Lung (tissue), 12 donors: ENCODE data around the gene SNAP91. TPM values are rescaled to one million over a fixed set of nuclear protein-coding genes. Genes with fewer than 3 reads are reported as not detected.

Source experiments
- ATAC-seq: fragments of 200-7000 bp; cut with Tn5 transposase; one replicate; pipeline ENCODE4 v1.9.1; 2020; ENCODE audit warnings: moderate number of reproducible peaks; ENCODE audit not compliant: insufficient read depth, low FRiP score
- DNase-seq, 3 donors: peaks; one replicate each; pipeline ENCODE4 v3.0.0-alpha.2; 2013 to 2017
- H3K27ac ChIP-seq, 2 donors: one replicate each; pipeline ENCODE4 v1.5.1; 2013; ENCODE audit warnings: mild to moderate bottlenecking in 2 of 2, moderate library complexity in 2 of 2, control low read depth in 1 of 2, inconsistent platforms in 1 of 2, low read depth in 1 of 2, low read length in 1 of 2
- H3K27me3 ChIP-seq, 3 donors: one replicate each; pipeline ENCODE4 v1.5.1; 2013; ENCODE audit warnings: low read length in 2 of 3; ENCODE audit not compliant: control insufficient read depth in 3 of 3, insufficient read depth in 3 of 3
- H3K36me3 ChIP-seq, 4 donors: one replicate each; pipeline ENCODE4 v1.5.1; 2013; ENCODE audit warnings: low read length in 4 of 4, mild to moderate bottlenecking in 1 of 4, moderate library complexity in 1 of 4; ENCODE audit not compliant: control insufficient read depth in 4 of 4, insufficient read depth in 4 of 4
- H3K4me1 ChIP-seq, 5 donors: one replicate each; pipeline ENCODE4 v1.5.1; 2013; ENCODE audit warnings: low read length in 5 of 5, mild to moderate bottlenecking in 2 of 5, moderate library complexity in 1 of 5; ENCODE audit not compliant: control insufficient read depth in 5 of 5, insufficient read depth in 5 of 5
- H3K4me3 ChIP-seq: one replicate; pipeline ENCODE4 v1.5.1; 2013; ENCODE audit warnings: mild to moderate bottlenecking, control low read depth, moderate library complexity
- H3K9ac ChIP-seq, 2 donors: one replicate each; pipeline ENCODE4 v1.5.1; 2013; ENCODE audit warnings: low read length in 2 of 2, control low read depth in 1 of 2; ENCODE audit not compliant: insufficient read depth in 1 of 2
- H3K9me3 ChIP-seq, 4 donors: one replicate each; pipeline ENCODE4 v1.5.1; 2013; ENCODE audit warnings: low read length in 3 of 4, mild to moderate bottlenecking in 1 of 4, moderate library complexity in 1 of 4; ENCODE audit not compliant: control insufficient read depth in 4 of 4, insufficient read depth in 3 of 4
- WGBS, 2 donors: extraction: QIAGEN DNeasy Blood & Tissue Kit; methylation state at CpG; one replicate each; pipeline ENCODE4 v1.1.7; 2013; 5-methylcytosine and 5-hydroxymethylcytosine counted together
- polyA plus RNA-seq, 2 donors: library from polyadenylated mRNA; stranded (reverse); fragments of 200-250 nt; gene quantifications; one replicate each; pipeline ENCODE4 v1.2.1, GENCODE V29; 2013
- total RNA-seq, 2 donors: library from RNA; depleted of rRNA in 1 of 2; stranded (reverse); fragments of >200 nt in 1 of 2; gene quantifications; one replicate each; pipeline ENCODE4 v1.2.1, GENCODE V29; 2014 to 2021
- TF ChIP-seq, protein P1 (sequence below): IDR thresholded peaks from 2 replicates; pipeline ENCODE4 v1.5.1; 2012; ENCODE audit warnings: mild to moderate bottlenecking; ENCODE audit errors: control extremely low read depth, extremely low read depth
- donor health status: control.
- donor health status: control.
- donor health status: Bipolar disorder and iron deficiency.
- donor health status: healthy.
- donor health status: DM: yes; HTN: yes; CAD: no.

The SNAP91 gene
- total and polyA plus RNA-seq, 4 donors: 0.02 to 2.9 TPM; not detected in 2

DNA sequence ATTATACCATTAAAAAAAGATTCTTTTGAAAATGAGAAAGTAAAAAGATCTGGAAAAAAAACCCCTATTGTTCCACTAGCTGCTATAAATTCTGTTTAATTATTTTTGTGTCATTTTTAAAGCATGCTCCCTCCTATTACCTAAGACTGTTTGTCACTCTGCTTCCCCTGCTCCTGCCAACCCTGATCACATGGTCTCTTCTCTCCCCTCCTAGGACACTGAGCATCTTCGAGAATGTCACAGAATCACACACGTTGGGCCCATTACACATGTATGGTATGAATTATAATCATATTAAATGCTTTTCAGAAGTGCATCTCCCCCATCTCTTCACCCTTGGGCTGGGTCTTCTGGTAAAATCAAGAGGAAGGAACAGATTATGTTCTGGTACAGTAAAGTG is 6.2 kb downstream of the SNAP91 start:
- TF ChIP-seq, protein P1, sequence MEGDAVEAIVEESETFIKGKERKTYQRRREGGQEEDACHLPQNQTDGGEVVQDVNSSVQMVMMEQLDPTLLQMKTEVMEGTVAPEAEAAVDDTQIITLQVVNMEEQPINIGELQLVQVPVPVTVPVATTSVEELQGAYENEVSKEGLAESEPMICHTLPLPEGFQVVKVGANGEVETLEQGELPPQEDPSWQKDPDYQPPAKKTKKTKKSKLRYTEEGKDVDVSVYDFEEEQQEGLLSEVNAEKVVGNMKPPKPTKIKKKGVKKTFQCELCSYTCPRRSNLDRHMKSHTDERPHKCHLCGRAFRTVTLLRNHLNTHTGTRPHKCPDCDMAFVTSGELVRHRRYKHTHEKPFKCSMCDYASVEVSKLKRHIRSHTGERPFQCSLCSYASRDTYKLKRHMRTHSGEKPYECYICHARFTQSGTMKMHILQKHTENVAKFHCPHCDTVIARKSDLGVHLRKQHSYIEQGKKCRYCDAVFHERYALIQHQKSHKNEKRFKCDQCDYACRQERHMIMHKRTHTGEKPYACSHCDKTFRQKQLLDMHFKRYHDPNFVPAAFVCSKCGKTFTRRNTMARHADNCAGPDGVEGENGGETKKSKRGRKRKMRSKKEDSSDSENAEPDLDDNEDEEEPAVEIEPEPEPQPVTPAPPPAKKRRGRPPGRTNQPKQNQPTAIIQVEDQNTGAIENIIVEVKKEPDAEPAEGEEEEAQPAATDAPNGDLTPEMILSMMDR: no peak
- Histone ChIP-seq H3K27me3 (peaks cover 3 to 28% (median 23%) of the 10 kb centered on the region in 3 donors), H3K27ac (no peak overlapping the region), H3K9ac (no peak overlapping the region), H3K9me3 (peaks cover 0 to 3% (median 0%) of the 10 kb centered on the region in 4 donors), H3K4me3 (no peak overlapping the region), H3K4me1 (peaks cover 0 to 2% (median 0%) of the 10 kb centered on the region in 5 donors), H3K36me3 (no peaks in the 10 kb centered on the region)
- no peak for DNase-seq
- 57 to 65% methylated on average over 2 of the region's 2 CpGs for WGBS, 2 donors
- no peak for ATAC-seq

DNA sequence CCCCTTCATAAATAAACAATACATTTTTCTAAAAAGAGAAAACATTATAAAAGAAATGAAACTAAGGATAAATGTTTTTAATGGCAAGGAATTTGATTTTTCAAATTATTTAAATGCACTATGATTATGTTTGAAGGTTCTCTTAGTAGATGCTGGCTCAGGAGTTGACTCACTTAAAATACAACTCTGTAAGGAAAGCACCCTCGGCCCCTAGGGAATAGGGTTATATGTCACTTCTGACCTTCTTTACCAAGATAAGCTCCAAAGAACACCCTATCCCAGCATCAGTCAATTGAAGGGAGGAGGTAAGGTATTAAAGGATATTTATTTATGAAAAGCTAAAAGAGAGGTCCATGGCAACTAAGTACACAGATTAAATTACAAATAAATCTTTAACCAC is 6.8 kb downstream of the SNAP91 start:
- peaks cover 3 to 22% (median 17%) of the 10 kb centered on the region in 3 donors for H3K27me3 ChIP-seq
- H3K4me3 ChIP-seq: no peak overlapping the region
- H3K36me3 ChIP-seq: no peaks in the 10 kb centered on the region
- TF ChIP-seq, protein P1: no peak
- ATAC-seq (no peak), DNase-seq (no peak)
- WGBS, 2 donors: 53 to 64% methylated on average over 1 of the region's 1 CpG
- H3K27ac ChIP-seq: no peak overlapping the region
- H3K9me3 ChIP-seq: no peaks in the 10 kb centered on the region
- H3K9ac ChIP-seq: no peak overlapping the region
- no peaks in the 10 kb centered on the region for H3K4me1 ChIP-seq

DNA sequence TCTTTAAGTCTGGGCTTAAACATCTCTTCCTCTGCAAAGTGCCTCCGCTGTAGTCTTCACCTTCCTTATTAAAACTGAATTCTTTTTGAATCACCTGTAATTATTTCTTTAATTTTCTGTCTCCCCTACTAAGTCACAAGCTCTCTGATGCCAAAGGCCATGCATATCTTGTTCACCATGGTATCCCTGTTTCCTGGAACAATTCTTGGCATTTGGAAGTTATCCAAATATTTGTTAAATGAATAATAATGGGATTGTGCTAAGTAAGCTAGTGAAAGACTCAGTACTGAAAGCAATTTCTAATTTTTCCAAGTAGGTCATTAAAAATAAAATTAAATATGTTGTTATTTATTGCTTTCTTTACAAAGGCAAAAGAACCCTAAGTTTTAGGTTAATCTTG is 12.2 kb downstream of the SNAP91 start:
- H3K27ac ChIP-seq: no peak overlapping the region
- no peak for DNase-seq
- H3K4me3 ChIP-seq: no peak overlapping the region
- no peaks in the 10 kb centered on the region for H3K36me3 ChIP-seq
- H3K9ac ChIP-seq: no peak overlapping the region
- H3K9me3 ChIP-seq: peaks cover 0 to 2% (median 0%) of the 10 kb centered on the region in 4 donors
- no peaks in the 10 kb centered on the region for H3K4me1 ChIP-seq
- no peaks in the 10 kb centered on the region for H3K27me3 ChIP-seq
- TF ChIP-seq, protein P1: no peak
- no peak for ATAC-seq
- 86 to 93% methylated on average over 1 of the region's 1 CpG for WGBS, 2 donors

DNA sequence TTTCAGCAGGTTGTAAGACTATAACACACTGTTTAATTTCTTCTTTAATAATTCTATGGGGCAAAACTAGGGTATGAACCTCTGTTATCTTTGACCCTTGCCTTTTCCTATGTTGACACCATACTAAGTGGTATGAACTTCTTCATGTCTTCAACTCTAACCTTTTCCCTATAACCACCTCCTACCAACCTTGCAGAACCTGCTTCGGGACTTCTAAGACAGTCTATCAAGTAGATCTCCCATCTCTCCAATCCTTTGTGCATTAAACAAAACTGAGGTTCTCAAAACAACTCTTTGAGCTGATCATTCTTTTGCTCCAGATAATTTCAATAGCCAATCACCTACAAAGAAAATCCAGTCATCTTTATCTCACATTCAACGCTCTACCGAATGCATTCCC is 23.4 kb downstream of the SNAP91 start:
- H3K4me1 ChIP-seq: no peaks in the 10 kb centered on the region
- no peaks in the 10 kb centered on the region for H3K36me3 ChIP-seq
- no peak for ATAC-seq
- no peak overlapping the region for H3K4me3 ChIP-seq
- no peaks in the 10 kb centered on the region for H3K27me3 ChIP-seq
- no peak for DNase-seq
- no peak overlapping the region for H3K9ac ChIP-seq
- no peaks in the 10 kb centered on the region for H3K9me3 ChIP-seq
- TF ChIP-seq, protein P1: no peak
- H3K27ac ChIP-seq: no peak overlapping the region
- 91 to 95% methylated on average over 3 of the region's 3 CpGs for WGBS, 2 donors
